GM13977 (cell line): ENCODE results near the gene HOXA10.

Source experiments
- DNase-seq: peaks from one replicate; pipeline ENCODE4 v3.0.0; 2012; ENCODE audit warnings: low spot score
- CTCF ChIP-seq: IDR thresholded peaks from 2 replicates; pipeline ENCODE4 v1.5.1; 2012; ENCODE audit warnings: mild to moderate bottlenecking, control low read depth; ENCODE audit not compliant: insufficient read depth; ENCODE audit errors: extremely low read depth, missing control alignments
- in situ Hi-C: fragments of 300-500 bp; cut with MboI; formaldehyde crosslinking; loops from one replicate; pipeline ENCODE4 v1.12.0; 2022; ENCODE audit warnings: low sequenced_read_pairs, low pct_unique_long_range_greater_than_20kb, mixed read lengths, inconsistent platforms; ENCODE audit not compliant: unreplicated experiment

HOXA10 gene

GRCh38 chr7:27173956-27174873, at the start of gene HOXA10:
TSS of gene HOXA10 (minus strand) at chr7:27174320. CDS start at chr7:27174306, 14 bp downstream.
- DNase-seq: no peak
- TF ChIP-seq CTCF: no peak
- in situ Hi-C loops: loop anchor here (25.0 kb wide), 1 partner anchor 812 kb away; no protein-coding TSS in a partner anchor

GRCh38 chr7:27221201-27221797, 47.2 kb upstream of the HOXA10 start:
- in situ Hi-C loops: no loop called here
- no peak for DNase-seq
- no peak for TF ChIP-seq CTCF

GRCh38 chr7:27220440-27220955, 46.4 kb upstream of the HOXA10 start:
- no peak for TF ChIP-seq CTCF
- in situ Hi-C loops: no loop called here
- no peak for DNase-seq

GRCh38 chr7:27219821-27220220, 45.7 kb upstream of the HOXA10 start:
- in situ Hi-C loops: no loop called here
- no peak for TF ChIP-seq CTCF
- no peak for DNase-seq

GRCh38 chr7:27217951-27218350, 43.8 kb upstream of the HOXA10 start:
- no peak for TF ChIP-seq CTCF
- no peak for DNase-seq
- in situ Hi-C loops: no loop called here

- TF ChIP-seq CTCF: no peak
- no peak for DNase-seq
- in situ Hi-C loops: no loop called here
Measured at GRCh38 chr7:27215356-27215755, 41.2 kb upstream of the HOXA10 start.
